NCI-H2107 treated with DMSO at 0.1 percent for 48 hours (cell line): ENCODE measurements around the gene ENO2.

Source experiments
- DNase-seq: peaks from one replicate; lab custom pipeline; 2025; ENCODE audit not compliant: unreplicated experiment; lab: John Stamatoyannopoulos, UW

Gene ENO2

DNA sequence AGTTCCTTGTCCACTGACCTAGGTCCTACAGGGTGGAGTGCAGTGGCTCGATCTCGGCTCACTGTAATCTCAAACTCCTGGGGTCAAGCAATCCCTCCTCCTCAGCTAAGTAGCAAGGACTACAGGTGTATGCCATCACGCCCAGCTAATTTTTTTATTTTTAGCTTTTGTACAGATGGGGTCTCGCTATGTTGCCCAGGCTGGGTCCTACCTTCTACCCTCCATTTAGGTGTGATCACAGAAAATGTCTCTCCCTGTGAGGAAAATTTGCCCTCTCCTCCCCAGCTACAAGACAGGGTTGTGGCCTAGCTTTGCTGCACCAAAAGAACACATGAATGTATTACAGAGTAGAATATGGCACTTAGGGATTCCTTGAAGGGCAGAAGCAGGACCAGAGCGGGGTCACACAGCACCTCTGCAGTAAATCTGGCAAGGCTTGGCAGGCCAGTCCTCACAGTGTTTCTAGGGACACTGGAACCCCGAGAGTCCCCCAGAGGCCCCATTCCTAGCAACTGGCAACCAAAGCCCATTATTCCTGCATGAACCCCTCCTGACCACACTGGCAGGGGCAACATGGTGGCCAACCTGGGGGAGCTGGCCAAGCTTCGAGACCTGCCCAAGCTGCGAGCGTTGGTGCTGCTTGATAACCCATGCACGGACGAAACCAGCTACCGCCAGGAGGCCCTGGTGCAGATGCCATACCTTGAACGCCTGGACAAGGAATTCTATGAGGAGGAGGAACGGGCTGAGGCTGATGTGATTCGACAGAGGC lies 2.0 kb upstream of the ENO2 start:
- no peak for DNase-seq

- DNase-seq, result peak; percentile 9
Observed at GRCh38 chr12:6914947-6915788, 788 bp downstream of the ENO2 start.

DNA sequence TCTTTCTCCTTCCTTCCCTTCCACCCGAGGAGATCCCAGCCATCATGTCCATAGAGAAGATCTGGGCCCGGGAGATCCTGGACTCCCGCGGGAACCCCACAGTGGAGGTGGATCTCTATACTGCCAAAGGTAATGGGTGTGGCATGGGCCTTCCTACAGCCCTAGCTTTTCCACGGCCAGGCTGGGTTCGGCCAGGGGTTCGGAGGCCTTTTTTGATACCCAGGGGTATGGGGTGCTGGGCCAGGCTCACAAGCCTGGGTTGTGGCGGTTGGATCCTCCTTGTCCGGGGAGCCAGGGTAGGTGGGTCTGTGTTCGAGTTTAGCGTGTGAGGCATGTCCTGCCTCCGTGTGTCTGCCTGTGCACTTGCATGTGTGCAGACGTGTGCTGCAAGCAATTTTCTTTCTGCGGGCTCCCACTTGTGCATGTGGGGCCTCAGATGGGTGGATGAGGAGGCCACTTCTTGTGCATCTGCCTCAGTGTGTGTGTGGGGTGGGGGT lies 1.5 kb downstream of the ENO2 start:
- DNase-seq, result no peak

DNA sequence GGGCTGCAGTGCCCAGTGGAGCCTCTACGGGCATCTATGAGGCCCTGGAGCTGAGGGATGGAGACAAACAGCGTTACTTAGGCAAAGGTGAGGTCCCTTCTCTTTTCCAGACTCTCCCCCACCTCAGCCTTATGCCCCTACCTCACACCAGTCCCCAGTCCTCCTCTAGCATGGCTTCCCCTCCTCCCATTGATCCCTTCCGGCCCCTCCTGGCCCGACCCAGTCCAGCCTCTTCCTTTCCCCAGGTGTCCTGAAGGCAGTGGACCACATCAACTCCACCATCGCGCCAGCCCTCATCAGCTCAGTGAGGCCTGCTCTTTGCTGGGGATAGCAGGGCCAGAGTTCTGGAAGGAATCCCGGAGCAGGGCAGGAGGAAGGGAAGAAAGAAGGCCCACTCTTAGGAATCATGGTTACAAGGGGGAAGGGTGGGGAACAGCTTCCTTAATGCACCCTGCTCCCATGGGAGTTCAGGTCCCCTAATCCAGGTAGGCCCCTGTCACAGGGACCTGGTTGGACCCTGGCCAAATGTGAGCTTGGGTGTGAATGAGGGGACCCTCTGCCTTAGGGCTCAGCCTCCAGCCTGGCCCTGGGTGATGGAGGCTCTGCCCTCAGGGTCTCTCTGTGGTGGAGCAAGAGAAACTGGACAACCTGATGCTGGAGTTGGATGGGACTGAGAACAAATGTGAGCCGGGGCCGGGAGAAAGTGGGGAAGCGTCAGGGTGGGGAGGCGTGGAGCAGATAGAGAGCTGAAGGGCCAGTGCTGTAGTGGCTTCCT lies 2.2 kb downstream of the ENO2 start:
- no peak for DNase-seq

GRCh38 chr12:6917491-6918231 lies 3.3 kb downstream of the ENO2 start:
- no peak for DNase-seq

DNA sequence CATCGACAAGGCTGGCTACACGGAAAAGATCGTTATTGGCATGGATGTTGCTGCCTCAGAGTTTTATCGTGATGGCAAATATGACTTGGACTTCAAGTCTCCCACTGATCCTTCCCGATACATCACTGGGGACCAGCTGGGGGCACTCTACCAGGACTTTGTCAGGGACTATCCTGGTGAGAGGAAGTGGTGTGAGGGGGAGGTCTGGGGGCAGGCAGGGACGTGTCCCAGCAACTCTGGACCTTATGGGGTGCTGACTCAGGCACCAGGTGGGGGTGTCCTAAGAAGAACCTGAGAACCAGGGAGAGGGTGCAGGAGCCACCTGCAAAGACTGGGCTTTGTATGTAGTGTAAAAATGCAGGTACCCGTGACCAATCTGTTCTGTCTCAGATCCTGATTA lies 5.2 kb downstream of the ENO2 start:
- no peak for DNase-seq

DNA sequence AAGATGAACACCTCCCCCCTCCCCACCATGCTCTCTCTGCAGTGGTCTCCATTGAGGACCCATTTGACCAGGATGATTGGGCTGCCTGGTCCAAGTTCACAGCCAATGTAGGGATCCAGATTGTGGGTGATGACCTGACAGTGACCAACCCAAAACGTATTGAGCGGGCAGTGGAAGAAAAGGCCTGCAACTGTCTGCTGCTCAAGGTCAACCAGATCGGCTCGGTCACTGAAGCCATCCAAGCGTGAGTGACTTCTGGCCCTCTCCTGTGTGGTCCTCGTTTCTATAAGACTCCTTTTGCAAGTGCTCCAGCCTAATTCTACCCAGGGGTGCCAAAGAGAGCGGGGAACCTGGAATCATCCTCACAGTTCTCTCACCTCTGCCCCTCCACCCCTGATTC lies 7.2 kb downstream of the ENO2 start:
- no peak for DNase-seq

DNA sequence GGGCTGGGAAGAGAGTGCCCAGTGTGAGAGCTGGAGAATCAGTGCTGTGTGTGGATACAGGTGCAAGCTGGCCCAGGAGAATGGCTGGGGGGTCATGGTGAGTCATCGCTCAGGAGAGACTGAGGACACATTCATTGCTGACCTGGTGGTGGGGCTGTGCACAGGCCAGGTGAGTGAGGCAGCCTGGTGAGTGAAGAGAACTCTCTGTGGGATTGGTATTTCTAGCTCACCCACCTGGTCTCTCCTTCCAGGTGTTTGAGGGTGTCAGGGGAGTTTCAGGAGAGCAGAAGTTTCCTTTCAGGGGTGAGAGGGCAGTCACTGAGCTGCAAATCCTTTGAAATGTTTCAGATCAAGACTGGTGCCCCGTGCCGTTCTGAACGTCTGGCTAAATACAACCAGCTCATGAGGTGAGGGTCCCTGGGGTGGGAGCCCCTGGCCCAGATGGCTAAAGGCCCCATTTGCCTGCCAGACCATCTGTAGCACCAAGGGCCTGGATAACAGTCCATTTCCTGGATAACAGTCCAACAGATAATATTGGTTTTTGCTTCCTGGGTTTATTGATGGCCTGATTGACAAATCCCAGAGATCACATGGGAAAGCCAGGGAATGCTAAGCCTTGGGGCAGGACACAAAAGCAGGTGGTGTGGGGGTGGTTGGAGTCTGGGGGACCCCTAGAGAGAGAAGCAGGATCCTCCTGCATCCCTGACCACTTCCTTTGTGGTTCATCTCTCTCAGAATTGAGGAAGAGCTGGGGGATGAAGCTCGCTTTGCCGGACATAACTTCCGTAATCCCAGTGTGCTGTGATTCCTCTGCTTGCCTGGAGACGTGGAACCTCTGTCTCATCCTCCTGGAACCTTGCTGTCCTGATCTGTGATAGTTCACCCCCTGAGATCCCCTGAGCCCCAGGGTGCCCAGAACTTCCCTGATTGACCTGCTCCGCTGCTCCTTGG lies 7.9 kb downstream of the ENO2 start:
- no peak for DNase-seq

DNA sequence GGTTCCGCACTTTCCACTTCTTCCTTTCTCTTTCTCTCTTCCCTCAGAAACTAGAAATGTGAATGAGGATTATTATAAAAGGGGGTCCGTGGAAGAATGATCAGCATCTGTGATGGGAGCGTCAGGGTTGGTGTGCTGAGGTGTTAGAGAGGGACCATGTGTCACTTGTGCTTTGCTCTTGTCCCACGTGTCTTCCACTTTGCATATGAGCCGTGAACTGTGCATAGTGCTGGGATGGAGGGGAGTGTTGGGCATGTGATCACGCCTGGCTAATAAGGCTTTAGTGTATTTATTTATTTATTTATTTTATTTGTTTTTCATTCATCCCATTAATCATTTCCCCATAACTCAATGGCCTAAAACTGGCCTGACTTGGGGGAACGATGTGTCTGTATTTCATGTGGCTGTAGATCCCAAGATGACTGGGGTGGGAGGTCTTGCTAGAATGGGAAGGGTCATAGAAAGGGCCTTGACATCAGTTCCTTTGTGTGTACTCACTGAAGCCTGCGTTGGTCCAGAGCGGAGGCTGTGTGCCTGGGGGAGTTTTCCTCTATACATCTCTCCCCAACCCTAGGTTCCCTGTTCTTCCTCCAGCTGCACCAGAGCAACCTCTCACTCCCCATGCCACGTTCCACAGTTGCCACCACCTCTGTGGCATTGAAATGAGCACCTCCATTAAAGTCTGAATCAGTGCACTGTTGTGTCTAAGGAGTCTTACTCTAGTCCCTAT lies 8.8 kb downstream of the ENO2 start:
- DNase-seq, result no peak

- DNase-seq, result no peak
Observed at GRCh38 chr12:6923851-6924250, 9.5 kb downstream of the ENO2 start.

- peak; percentile 79 for DNase-seq
Observed at GRCh38 chr12:6925239-6925539, 10.8 kb downstream of the ENO2 start.

DNA sequence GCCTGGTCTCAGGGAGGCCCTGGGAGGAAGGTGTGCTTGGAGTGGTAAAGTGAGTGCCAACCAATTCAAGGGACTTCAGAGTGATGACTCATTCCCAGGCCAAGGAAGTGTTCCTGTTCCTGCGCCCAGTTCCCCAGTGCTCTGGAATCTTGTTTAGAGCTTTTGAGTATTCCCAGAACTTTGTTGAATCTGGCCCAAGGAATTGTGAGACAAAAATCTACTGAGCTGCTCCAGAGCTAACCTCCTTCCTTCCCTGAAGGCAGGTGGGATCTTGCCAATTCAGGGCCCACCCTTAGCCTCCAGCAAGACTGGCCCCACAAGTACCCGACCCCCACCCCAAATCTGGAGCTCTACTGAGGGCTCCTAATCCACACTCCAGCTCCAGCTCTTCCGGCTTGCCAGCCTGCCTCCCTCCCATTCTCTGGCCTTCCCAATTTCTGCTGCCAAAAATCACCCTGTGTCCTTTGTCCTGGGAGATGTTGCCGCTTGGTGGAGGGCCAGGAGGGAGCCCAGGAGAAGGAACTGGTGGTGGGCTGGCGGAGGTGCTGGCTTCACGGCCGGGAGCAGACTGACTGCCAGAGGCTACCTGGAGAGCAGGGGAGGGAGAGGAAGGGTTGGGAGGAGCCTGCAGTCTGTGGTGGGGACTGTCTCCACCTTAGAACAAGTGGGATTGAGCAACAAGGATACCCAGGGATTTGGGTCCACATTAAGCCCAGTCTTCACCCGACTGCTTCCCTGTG lies 11.3 kb downstream of the ENO2 start:
- DNase-seq, result no peak

DNA sequence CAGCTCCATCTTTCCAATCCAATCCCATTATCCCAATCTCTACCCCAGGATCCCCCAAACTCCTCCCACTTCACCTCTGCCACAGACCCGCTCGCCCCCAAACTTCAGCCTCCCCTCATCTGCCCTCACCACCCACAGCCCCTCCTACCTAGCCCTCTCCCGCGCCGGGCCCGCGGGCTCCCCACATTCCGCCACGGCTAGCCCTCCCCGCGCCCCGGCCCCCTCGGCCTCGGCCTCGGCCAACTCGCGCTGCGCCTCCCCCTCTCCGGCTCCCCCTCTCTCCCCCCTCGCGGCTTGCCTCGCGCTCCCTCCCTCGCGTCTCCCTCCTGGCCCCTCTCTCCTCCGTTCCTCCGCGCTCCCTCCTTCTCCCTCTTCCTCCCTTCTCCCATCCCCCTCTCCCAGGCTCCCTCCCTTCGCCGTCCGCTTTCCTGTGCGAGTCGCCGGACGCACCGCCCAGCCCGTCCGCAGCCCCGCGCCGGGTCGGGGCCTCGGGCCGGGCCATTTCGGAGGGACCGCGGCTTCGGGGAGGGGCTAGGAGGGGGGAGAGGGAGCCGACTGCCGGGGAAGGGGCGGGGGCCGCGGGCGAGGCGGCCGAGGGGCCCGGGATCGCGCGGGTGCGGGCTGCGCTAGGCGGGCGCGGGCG lies 13.1 kb downstream of the ENO2 start, which contains the start of gene ATN1:
Gene ATN1 (plus strand): TSS at position 581 of the 643 bp plus-strand sequence. CDS start 6,043 bp downstream, outside the sequence.
- DNase-seq, result peak; percentile 58

DNA sequence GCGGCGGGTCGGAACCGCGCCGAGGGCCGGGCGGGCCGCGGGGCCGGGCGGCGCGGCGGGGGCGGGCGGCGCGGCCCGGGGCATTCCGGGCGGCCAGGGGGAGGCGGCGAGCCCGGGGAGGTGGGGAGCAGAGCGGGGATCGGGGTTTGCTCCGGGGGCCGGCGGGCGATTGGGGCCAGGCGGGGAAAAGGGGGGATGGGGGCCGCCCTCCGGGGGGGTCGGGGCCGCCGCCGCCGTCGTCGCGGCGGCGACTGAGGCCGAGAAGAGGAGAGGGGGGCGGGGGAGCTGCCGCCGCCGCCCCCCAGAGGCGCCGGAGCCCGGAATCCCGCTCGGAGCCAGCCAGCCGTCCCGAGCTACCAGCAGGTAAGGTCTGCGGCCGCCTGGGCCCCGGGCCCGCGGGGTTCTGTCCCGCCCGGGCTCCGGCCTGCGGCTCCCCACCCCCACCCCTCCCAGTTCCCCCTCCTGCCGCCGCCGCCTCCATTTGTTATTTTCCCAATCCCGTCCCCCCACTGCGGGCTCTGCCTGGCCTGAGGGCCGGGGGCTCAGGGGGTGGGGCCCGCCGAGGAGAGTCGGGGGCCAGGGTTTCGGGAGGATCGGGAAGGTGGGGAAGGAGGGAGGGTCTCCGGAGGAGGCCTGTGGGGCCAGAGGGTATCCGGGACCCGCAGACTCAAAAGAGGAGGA lies 13.8 kb downstream of the ENO2 start:
- no peak for DNase-seq

DNA sequence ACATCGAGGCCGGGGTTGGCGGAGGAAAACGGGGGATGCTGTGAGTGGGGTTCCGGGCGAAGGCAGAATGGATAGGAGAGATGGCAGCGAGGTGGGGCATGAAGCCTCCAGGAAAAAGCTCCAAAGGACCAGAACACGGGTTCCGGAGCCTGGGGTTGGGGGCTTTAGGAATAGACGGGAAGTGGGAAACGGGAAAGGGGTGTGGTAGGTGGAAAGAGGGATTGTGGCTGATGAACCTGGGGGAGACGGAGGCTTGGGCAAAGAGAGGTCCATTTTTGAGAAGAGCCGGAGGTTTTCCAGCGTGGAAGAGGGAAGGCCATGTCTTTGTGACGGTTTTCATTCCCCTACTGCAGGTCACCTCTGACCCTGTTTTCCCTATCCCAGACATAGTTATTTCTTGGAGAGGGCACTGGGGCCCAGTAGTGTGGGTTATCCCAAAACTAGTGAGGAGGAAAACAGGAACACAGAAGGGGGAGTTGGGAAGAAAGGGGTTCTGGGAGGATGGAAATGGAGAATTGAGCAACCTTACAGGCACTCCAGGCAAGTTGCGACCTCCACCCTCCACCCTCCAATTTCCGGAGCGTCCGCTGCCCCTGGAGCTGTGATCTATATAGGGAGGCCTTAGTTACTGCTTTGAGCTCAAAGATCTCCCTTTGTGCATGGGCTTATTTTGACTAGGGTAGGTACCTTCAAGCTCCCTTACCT lies 14.5 kb downstream of the ENO2 start:
- no peak for DNase-seq
